ENCODE data around the gene ADCY4.

DNA sequence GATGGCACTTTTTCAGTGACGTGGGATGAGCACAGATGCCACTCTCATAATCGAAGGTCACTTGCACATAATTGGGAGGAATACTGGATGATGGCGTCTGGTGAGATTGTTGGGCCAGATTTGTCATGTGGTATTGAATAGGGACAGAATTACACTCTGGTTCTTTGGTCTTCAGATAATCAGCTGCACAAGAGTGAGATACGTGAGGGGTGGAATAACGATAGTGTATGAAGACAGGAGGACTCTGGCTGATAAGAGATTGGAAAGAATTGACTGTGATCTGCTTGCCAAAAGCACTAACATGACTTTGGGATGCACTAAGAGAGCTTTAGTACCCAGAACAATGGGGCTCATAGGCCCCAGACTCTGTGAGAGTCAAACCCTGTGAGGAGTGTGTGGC, 56.4 kb downstream of the ADCY4 start:
- TF ChIP-seq, protein P1, sequence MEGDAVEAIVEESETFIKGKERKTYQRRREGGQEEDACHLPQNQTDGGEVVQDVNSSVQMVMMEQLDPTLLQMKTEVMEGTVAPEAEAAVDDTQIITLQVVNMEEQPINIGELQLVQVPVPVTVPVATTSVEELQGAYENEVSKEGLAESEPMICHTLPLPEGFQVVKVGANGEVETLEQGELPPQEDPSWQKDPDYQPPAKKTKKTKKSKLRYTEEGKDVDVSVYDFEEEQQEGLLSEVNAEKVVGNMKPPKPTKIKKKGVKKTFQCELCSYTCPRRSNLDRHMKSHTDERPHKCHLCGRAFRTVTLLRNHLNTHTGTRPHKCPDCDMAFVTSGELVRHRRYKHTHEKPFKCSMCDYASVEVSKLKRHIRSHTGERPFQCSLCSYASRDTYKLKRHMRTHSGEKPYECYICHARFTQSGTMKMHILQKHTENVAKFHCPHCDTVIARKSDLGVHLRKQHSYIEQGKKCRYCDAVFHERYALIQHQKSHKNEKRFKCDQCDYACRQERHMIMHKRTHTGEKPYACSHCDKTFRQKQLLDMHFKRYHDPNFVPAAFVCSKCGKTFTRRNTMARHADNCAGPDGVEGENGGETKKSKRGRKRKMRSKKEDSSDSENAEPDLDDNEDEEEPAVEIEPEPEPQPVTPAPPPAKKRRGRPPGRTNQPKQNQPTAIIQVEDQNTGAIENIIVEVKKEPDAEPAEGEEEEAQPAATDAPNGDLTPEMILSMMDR (IDR thresholded peaks at IDR 0.05), result no peak
- TF ChIP-seq ZFX (IDR thresholded peaks at IDR 0.05; ENCODE audit: borderline replicate concordance), result no peak
